Measurements from ENCODE around the gene CACNG4.

Gene CACNG4

GRCh38 chr17:66986659-66987058, 22.2 kb downstream of the CACNG4 start:
- H3K4me3 ChIP-seq (replicated peaks in 1 of 2; ENCODE audit: low read depth in 2 of 2, low read length in 2 of 2) = no peak overlapping the region
- TF ChIP-seq CTCF (IDR thresholded peaks at IDR 0.05; ENCODE audit: low read depth, low read length) = no peak
- DNase-seq (ENCODE audit: low read depth in 2 of 2) = no peak

- no peak for TF ChIP-seq CTCF (IDR thresholded peaks at IDR 0.05; ENCODE audit: low read depth, low read length)
- no peak for DNase-seq (ENCODE audit: low read depth in 2 of 2)
- no peak overlapping the region for H3K4me3 ChIP-seq (replicated peaks in 1 of 2; ENCODE audit: low read depth in 2 of 2, low read length in 2 of 2)
These were observed 22.6 kb downstream of the CACNG4 start for GRCh38 chr17:66987059-66987616.

GRCh38 chr17:66988069-66988798, 23.7 kb downstream of the CACNG4 start:
- DNase-seq (ENCODE audit: low read depth in 2 of 2) = no peak
- H3K4me3 ChIP-seq (replicated peaks in 1 of 2; ENCODE audit: low read depth in 2 of 2, low read length in 2 of 2) = no peak overlapping the region
- no peak for TF ChIP-seq CTCF (IDR thresholded peaks at IDR 0.05; ENCODE audit: low read depth, low read length)

- TF ChIP-seq CTCF (IDR thresholded peaks at IDR 0.05; ENCODE audit: low read depth, low read length) = no peak
- no peak overlapping the region for H3K4me3 ChIP-seq (replicated peaks in 1 of 2; ENCODE audit: low read depth in 2 of 2, low read length in 2 of 2)
- DNase-seq (ENCODE audit: low read depth in 2 of 2) = no peak
These were observed 24.6 kb downstream of the CACNG4 start for GRCh38 chr17:66989076-66989475.

- no peak for TF ChIP-seq CTCF (IDR thresholded peaks at IDR 0.05; ENCODE audit: low read depth, low read length)
- no peak overlapping the region for H3K4me3 ChIP-seq (replicated peaks in 1 of 2; ENCODE audit: low read depth in 2 of 2, low read length in 2 of 2)
- DNase-seq (ENCODE audit: low read depth in 2 of 2) = no peak
These were observed 25.1 kb downstream of the CACNG4 start for GRCh38 chr17:66989579-66989978.

GRCh38 chr17:66990047-66990446, 25.5 kb downstream of the CACNG4 start:
- DNase-seq (ENCODE audit: low read depth in 2 of 2) = no peak
- no peak overlapping the region for H3K4me3 ChIP-seq (replicated peaks in 1 of 2; ENCODE audit: low read depth in 2 of 2, low read length in 2 of 2)
- TF ChIP-seq CTCF (IDR thresholded peaks at IDR 0.05; ENCODE audit: low read depth, low read length) = no peak

All from cardiac fibroblast (primary cell).